ENCODE data around the gene LEP. TPM values are rescaled to one million over a fixed set of nuclear protein-coding genes. Genes with fewer than 3 reads are reported as not detected.

LEP gene
- total RNA-seq, 3 donors from 2014 or later, result 0.09 to 0.22 TPM; not detected in 1

- H3K4me3 ChIP-seq, result no peak overlapping the region
- no peak for ATAC-seq
- no peaks in the 10 kb centered on the region for H3K36me3 ChIP-seq (ENCODE audit: low read depth)
- no peak for TF ChIP-seq CTCF (IDR thresholded peaks at IDR 0.05)
- no peaks in the 10 kb centered on the region for H3K4me1 ChIP-seq (ENCODE audit: low read depth)
- intact Hi-C loops (cut with DNase I, micrococcal nuclease), result no loop called here
- no peaks in the 10 kb centered on the region for H3K9me3 ChIP-seq
- no peak for DNase-seq
Observed at GRCh38 chr7:128253701-128254100, 12.6 kb downstream of the LEP start.

- Histone ChIP-seq H3K4me1 (ENCODE audit: low read depth) (peaks cover 5% of the 10 kb centered on the region), H3K36me3 (ENCODE audit: low read depth) (no peaks in the 10 kb centered on the region), H3K4me3 (no peak overlapping the region), H3K9me3 (no peaks in the 10 kb centered on the region)
- intact Hi-C loops (cut with DNase I, micrococcal nuclease), result no loop called here
- no peak for DNase-seq
- ATAC-seq, result no peak
- no peak for TF ChIP-seq CTCF (IDR thresholded peaks at IDR 0.05)
Observed at GRCh38 chr7:128254470-128254869, 13.4 kb downstream of the LEP start.

GRCh38 chr7:128255271-128255670, 14.2 kb downstream of the LEP start:
- no peak for ATAC-seq
- no peak for TF ChIP-seq CTCF (IDR thresholded peaks at IDR 0.05)
- intact Hi-C loops (cut with DNase I, micrococcal nuclease), result no loop called here
- Histone ChIP-seq H3K9me3 (no peaks in the 10 kb centered on the region), H3K4me1 (ENCODE audit: low read depth) (peaks cover 6% of the 10 kb centered on the region), H3K36me3 (ENCODE audit: low read depth) (no peaks in the 10 kb centered on the region), H3K4me3 (no peak overlapping the region)
- DNase-seq, result no peak

DNA sequence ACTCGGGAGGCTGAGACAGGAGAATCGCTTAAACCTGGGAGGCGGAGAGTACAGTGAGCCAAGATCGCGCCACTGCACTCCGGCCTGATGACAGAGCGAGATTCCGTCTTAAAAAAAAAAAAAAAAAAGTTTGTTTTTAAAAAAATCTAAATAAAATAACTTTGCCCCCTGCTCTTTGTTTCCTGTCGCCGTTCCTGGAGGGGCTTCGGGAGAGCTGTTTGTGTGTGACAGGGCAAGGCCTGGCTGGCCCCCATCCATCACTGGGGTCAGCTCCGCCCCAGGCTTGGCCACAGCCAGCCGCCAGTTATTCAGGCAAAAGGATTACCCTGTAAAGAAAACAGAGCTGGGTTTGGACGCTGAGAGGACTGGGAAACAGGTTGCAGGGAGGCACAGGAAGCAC, 16.4 kb downstream of the LEP start:
- no peak for TF ChIP-seq CTCF (IDR thresholded peaks at IDR 0.05)
- DNase-seq (no peak), ATAC-seq (no peak)
- intact Hi-C loops (cut with DNase I, micrococcal nuclease), result no loop called here
- no peaks in the 10 kb centered on the region for H3K36me3 ChIP-seq (ENCODE audit: low read depth)
- H3K9me3 ChIP-seq, result no peaks in the 10 kb centered on the region
- H3K4me3 ChIP-seq, result no peak overlapping the region
- H3K4me1 ChIP-seq (ENCODE audit: low read depth), result peaks cover 6% of the 10 kb centered on the region

DNA sequence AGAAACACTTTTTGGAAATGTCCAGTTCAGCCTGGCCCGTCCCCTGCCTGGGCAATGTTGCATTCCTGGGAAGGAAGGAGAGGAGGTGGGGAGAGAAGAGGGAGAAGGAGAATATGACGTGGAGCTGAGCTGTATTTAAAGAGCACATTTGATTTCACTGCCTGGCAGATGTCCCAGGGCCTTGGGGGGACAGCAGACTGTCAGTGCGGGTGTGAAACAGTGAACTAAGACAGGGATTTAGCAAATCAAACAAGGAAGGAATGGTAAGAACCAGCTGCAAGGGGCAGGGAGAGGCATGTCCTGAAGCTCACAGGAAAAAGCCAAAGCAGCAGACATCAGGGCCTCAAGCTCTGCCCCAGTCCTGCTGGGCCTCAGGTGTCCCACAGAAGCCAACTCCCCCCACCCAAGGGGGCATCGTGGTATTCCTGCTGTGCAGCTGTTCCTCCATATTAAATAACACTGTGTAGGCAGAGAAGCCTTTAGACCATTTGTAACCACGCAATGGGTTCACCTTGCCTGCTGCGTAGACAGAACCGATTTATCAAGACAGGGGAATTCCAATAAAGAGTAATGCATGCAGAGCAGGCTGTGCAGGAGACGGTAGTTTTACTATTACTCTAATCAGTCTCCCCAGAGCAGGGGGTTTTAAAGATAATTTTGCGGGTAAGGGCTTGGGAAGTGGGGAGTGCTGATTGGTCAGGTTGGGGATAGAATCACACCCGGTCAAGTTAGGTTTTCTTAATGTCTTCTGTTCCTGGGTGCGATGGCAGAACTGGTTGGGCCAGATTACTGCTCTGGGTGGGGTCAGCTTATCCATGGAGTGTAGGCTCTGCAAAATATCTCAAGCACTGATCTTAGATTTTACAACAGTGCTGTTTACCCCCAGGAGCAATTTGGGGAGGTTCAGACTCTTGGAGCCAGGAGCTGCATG, 18.3 kb downstream of the LEP start:
- intact Hi-C loops (cut with DNase I, micrococcal nuclease), result no loop called here
- no peaks in the 10 kb centered on the region for H3K9me3 ChIP-seq
- H3K36me3 ChIP-seq (ENCODE audit: low read depth), result no peaks in the 10 kb centered on the region
- peak; percentile 81 for ATAC-seq
- H3K4me1 ChIP-seq (ENCODE audit: low read depth), result peaks cover 12% of the 10 kb centered on the region
- no peak overlapping the region for H3K4me3 ChIP-seq
- TF ChIP-seq CTCF (IDR thresholded peaks at IDR 0.05), result no peak
- DNase-seq, result peak; percentile 66 to 78 (median 74)

Measured in mucosa of descending colon (tissue), 3 donors.